ENCODE measurements around the gene PNMA6A.
A peak's percentile ranks its signal among the peaks of the same experiment; 100 is the strongest.
"Not testable (repeated sequence)": the region's sequence is repeated elsewhere in the genome, so short reads cannot be mapped to it uniquely, and the experiment has no call there.

The PNMA6A gene

DNA sequence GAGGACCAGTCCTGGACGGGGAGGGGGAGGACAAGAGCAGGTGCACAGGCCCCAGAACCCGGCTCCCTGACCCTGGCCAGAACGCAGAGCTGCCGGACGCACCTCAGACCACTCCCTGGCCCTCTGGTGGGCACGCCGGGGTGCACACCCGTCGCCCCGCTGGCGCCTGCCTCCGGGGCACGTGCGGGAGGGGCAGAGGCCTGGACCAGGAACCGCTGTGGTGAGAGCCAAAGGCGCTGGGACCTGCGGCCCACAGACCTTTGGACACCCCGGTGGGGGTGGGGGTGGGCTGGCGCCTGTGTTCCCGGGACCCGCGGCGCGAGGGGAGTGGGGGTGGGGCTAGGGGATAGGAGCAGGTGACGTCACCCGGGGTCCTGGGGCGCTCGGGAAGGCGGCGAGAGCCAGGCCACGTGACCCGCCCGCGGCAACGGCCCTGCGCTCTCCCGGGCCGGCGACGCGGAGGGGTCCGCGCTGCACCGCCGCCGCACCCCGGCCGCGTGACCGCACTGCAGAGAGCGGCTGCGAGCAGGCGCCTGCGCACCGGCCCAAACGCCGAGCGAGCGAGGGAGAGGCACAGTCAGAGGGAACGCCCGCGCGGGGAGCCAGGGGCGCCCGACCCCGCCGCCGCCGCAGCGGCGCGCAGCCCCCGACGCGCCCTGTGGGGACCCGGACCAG lies at the start of gene PNMA6A:
TSS of gene PNMA6A (plus strand) at position 546 of the 675 bp plus-strand sequence. CDS start 609 bp downstream, outside the sequence.
- not testable (repeated sequence) for DNase-seq

DNA sequence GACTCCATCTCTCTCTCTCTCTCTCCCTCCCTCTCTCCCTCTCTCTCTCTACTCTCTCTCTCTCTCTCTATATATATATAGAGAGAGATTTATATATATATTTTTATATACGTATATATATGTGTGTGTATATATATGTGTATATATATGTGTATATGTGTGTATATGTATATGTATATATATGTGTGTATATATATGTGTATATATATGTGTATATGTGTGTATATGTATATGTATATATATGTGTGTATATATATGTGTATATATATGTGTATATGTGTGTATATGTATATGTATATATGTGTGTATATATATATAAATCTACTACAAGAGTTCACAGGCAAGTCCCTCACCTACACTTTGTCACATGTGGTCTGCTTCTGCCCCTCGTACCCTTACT lies 45.8 kb upstream of the PNMA6A start:
- not testable (repeated sequence) for DNase-seq

DNA sequence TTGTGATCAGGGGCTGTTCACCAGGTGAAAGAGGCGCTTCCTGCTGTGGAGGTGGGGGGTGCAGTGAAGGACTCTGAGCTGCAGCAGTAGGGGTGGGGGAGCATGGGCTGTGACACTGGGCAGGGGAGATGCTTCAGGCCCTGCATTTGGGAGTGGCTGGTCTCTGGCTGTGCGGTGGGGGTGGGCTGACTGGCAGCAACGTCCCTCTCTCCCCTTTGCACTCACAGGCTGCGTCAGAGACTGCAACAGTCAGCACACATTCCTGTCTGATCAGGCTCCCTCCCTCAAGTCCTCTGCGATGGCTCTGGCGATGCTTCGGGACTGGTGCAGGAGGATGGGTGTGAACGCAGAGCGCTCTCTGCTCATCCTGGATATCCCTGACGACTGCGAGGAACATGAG lies 43.8 kb upstream of the PNMA6A start:
- DNase-seq, result not testable (repeated sequence)

DNA sequence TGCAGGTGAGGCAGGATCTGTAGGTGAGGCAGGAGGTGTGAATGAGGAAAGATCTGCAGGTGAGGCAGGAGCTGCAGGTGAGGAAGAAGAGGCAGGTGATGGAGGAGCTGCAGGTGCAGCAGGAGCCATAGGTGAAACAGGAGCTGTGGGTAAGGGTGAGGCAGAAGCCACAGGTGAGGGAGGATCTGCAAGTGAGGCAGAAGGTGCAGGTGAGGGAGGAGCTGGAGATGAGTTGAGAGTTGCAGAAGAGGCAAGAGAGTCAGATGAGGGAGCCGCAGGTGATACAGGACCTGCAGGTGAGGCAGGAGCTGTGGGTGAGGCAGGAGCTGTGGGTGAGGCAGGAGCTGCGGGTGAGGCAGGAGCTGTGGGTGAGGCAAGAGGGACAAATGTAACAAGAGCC lies 43.1 kb upstream of the PNMA6A start:
- no peak for DNase-seq

DNA sequence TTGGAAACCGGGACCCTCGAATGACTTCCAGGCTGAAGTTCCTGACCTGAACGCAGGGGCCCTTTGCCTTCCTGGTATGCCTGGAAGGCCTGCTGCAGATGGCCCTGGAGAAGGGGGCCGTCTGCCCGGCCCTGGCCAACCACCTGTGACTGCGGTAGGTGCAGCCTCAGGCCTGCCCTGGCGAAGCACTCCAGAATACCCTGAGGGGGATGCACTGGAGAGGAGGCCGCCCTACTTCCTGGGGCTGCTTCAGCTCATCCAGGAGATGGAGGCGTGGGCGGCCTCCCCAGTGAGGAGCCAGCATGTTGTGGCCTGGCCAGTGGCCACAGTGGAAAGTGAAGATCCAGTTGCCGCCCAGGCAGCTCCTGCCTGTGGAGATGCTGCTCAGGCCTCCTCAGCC lies 42.4 kb upstream of the PNMA6A start:
- DNase-seq, result no peak

DNA sequence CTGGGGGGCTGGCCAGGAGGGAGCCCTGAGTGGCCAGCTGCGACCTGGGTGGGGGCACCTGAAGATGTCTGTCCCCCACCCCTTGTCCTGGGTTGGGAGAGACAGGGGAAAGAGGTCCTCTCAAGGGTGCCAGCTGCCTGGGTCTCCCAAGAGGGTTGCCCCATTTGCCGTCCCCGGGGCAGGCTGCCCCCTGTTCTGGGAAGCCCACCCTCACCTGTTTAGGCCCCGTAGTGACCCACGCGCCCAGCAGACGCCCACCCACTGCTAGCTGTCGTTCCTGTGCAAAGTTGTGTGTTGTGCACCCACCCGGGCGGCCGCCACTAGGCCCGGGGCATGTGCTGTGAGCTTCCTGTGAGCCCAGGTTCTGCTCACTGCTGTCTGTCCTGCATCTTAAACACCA lies 41.5 kb upstream of the PNMA6A start:
- no peak for DNase-seq

DNA sequence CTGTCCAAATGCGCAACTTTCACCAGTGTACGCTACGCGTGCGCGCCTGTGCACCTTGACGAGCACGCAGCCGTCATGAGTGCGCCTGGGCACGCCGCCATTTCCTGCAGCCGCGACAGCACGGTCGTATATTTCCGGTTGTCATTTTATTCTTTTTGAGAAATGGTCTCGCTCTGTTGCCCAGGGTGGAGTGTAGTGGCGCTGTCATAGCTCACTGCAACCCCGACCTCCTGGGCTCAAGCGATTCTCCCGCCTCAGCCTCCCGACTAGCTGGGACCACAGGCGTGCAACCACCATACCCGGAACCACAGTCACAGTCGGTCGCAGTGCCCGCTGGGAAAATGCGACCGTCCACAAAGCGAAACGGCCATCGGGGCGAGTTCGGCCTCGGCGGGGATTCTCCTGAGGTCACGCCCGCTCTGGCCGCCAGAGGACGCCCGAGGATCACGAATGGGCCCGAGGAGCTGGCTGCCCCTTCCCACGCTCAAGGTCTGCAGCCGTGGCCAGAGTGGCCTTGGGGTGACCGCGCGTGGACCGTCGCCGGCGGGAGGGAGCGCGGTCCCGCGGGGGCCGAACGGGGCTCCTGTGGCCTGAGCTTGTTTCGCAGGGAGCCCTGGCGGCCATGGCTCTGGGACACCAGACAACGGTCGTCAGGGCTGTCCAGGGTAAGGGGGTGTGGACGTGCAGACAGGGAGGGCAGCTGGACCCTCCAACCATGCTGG lies 39.7 kb upstream of the PNMA6A start:
- peak; percentile 57 for DNase-seq

DNA sequence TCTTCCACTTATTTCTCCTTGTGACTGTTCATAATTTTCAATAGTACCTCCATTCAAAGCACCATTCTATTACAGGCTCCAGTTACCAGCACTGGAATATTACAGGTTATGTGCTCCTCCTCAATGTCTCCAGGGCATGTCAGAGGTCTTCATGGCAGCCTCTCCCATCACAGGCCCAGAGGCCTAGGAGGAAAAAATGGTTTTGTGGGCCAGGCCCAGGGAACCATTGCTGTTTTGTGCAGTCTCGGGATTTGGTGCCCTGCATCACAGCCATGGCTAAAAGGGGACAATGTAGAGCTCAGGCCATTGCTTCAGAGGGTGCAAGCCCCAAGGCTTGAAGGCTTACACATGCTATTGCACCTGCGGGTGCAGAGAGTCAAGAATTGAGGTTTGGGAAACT lies 23.2 kb upstream of the PNMA6A start:
- no peak for DNase-seq

DNA sequence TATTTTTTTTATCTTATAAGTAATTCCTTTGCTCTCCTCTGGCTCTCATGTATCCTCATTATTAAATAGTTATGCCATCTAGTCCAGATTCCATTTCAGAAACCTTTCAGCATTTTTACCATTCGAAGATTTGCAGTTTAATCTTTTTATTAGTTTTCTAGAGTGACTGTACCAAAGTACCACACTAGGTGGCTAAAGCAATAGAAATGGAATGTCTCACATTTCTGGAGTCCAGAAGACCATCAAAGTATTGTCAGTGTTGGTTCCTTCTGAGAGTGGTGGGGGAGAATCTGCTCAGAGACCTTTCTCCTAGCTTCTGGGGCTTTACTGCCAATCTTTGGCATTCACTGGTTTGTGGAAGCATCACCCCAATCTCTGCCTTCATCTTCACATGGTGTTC lies 19.7 kb upstream of the PNMA6A start:
- DNase-seq, result no peak

DNA sequence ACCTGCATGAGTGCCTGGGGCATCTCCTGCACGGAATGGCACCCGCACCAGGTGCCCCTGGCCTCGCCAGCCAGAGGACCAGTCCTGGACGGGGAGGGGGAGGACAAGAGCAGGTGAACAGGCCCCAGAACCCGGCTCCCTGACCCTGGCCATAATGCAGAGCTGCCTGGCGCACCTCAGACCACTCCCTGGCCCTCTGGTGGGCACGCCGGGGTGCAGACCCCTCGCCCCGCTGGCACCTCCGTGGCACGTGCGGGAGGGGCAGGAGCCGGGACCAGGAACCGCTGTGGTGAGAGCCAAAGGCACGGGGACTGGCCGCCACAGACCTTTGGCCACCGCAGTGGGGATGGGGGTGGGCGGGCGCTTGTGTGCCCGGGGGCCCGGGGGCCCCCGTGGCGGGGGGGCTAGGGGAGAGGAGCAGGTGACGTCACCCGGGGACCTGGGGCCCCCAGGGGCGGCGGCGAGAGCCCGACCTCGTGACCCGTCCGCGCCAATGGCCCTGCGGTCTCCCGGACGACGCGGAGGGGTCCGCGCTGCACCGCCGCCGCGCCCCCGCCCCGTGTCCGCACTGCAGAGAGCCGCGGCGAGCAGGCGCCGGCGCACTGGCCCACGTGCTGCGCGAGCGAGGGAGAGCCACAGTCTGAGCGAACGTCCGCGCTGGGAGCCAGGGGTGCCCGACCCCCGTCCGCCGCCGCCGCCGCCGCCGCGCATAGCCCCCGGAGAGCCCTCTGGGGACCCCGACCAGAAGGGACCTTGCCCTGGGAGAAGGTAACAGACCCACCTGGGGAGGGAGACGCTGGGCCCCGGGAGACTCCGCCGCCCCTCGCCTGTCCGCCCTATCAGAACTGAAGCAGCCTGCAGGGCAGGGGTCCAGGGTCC lies 16.1 kb upstream of the PNMA6A start, which contains the start of gene PNMA3:
TSS of gene PNMA3 (plus strand) at position 600 of the 879 bp plus-strand sequence. CDS start 586 bp downstream, outside the sequence.
- DNase-seq, result no peak

DNA sequence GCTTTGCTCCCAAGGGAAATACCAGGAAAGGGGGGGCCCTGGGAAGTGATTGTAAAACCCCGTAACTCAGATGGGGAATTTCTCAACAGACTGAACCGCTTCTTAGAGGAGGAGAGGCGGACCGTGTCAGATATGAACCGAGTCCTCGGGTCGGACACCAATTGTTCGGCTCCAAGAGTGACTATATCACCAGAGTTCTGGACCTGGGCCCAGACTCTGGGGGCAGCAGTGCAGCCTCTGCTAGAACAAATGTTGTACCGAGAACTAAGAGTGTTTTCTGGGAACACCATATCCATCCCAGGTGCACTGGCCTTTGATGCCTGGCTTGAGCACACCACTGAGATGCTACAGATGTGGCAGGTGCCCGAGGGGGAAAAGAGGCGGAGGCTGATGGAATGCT lies 15.0 kb upstream of the PNMA6A start:
- no peak for DNase-seq

DNA sequence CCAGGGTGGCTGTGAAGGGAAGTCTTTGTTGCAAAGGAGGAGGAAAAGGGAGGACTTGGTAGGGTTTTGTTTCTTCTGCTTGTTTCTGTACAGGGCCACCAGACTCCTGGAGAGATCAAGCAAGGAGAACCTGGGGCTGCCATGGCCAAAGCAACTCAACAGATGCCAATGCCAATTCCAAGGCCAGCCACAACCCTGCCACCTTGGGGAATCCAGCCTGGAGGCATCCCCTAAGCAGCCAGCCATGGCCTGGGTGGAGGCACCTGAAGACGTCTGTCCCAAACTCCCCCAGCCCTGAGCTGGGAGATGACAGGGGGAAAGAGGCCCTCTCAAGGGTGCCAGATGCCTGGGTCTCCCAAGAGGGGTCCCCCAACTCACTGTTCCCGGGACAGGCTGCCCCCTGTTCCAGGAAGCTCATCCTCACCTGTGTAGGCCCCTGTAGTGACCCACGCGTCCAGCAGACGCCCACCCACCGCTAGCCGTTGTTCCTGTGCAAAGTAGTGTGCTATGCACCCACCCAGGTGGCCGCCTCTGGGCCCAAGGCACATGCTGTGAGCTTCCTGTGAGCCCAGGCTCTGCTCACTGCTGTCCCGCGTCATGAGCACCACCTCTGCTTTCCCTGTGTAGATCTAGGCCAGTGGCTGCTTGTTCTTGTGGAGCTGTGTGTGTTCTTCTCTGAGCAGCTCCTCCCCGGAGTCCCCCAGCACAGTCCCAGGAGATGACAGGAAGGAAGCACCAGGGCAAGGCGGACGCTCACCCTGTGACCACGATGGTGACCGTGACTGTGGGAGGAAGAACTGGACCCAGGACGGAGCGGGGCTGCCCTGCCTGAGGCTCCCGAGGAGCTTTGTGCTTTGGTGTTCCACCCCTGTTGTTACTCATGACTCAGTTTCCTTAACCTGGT lies 12.8 kb upstream of the PNMA6A start:
- no peak for DNase-seq

DNA sequence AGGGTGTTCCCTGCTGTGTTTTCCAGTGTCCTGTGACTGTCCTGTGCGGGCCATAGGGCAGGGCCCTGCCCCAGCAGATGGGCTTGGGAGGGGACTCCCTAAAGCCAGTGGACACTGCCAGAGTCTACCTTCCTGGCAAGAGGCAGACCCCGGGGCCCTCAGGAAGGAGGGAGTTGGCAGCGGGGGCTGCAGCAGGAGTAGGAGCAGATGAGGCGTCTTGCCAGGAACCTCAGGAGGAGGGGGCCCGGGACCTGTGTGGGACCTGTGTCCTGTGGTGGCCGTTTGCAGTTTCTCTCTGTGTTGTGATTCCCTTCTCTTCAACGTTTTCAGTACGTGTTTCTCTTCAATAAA lies 12.2 kb upstream of the PNMA6A start:
- no peak for DNase-seq

DNA sequence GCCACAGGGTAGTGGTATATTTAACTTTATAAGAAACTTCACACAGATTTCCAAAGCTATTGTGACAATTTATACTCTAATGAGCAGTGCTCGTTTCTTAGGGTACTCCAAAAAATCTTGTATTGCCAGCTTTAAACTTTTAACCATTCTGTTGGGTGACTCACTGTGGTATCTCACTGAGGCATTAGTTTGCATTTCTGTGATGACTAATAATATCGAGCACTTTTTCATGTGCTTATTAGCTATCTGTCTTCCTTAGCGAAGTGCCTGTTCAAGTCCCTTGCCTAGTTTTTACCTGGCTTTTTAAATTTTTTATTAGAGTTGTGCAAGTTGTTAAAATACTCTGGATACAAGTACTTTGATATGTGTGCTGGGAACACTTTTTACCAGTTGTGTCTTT lies 10.5 kb upstream of the PNMA6A start:
- DNase-seq, result no peak

DNA sequence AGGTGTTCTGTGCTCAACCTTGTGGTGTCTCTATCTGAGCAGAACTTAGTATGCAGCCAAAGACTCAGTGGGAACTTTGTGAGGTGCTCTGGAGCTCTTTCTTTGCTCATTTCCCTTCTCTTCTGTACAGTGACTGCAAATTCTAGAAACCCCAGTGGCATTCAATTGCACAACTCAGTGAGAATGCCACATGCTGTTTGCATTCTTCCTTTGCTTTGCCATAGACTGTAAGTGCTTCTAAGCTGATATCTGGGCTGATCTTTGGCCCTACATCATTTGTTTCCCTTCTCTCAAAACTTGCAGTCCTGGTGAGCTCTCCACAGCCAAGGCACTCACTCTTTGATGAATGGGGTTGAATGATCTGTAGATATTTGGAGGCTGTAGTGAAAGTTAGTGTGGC lies 8.9 kb upstream of the PNMA6A start:
- no peak for DNase-seq

DNA sequence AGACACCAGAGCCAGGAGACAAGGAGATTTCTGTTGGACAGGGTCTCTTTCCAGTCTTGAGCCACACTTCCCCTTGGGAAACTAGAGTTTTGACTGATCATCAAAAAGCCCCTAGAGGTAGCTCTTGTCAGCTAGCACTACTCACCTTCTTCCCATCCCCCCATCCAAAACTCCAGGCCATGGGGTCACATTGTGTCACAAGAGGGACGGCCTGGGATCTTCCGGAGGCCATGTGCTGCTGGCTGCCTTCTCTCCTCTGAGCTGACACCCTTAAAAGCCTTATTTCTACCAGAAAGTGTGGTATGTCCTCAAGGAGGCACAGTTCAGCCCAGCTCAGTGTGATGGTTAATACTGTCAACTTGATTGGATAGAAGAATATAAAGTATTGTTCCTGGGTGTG lies 8.2 kb upstream of the PNMA6A start:
- no peak for DNase-seq

DNA sequence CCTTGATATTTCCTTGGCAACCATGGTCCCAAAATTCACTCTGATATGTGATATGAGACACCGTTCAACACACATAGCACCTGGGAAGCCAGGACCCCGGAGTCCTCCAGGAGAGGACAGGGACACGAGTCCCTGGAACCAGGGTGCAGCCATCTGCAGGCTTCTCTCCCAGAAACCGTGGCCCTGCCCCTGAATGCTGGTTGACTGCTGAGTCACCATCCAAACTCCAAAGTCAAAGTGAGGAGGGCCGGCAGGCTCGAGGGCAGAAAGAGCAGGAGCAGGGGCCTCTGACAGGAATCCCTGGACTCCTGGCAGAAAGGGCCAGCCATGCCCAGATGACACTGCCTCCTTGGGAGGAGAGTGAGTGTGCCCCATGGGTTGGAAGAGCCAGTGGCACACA lies 6.9 kb upstream of the PNMA6A start:
- DNase-seq, result no peak

DNA sequence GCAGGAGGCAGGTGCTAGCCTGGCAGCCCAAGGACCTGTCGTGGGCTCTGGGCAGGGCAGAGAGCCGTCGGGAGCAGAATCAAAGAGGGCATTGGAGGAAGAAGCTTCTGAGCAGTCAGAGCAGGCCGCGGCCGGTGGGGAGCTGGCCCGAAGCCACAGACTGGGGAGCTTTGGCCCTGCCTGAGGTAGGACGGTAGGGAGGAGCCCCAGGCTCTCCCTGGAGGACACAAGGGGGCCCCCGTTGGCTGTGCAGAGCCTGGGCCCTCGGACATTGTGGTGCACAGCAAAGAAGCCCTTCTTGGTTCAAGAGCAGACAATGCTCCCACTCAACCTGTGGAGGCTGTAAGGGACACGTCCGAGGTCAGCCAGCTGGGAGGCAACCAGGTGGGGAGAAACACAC lies 5.9 kb upstream of the PNMA6A start:
- not testable (repeated sequence) for DNase-seq

DNA sequence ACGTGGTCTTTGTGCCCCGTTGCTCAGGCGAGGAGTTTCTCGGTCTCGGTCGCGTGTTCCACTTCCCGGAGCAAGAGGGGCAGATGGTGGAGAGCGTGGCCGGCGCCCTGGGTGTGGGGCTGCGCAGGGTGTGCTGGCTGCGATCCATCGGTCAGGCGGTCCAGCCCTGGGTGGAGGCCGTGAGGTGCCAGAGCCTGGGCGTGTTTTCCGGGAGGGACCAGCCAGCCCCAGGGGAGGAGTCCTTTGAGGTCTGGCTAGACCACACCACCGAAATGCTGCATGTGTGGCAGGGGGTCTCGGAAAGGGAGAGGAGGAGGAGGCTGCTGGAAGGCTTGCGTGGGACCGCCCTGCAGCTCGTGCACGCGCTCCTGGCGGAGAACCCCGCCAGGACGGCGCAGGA lies 1.1 kb downstream of the PNMA6A start:
- not testable (repeated sequence) for DNase-seq

DNA sequence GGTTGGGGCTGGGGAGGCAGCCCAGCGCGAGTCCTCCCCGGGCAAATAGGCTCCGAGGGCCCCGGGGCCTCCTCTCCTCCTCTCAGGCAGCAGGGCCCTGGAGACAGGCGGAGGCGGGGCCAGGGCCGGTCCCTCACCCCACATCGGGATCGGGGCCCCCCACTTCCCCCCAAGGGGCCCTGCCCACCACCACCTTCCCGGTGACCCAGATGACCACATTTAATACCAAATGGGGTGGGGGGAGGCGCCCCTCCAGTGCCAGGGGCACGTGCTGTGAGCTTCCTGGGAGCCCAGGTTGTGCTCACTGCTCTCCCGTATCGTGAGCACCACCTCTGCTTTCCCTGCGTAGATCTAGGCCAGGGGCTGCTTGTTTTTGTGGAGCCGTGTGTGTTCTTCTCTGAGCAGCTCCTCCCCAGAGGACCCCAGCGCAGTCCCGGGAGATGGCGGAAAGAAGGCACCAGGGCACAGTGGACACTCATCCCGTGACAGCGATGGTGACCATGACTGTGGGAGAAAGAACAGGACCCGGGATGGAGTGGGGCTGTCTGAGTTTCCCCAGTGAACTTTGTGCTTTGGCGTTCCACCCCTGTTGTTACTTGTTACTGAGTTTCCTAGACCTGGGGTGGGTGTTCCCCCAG lies 2.1 kb downstream of the PNMA6A start:
- no peak for DNase-seq

DNA sequence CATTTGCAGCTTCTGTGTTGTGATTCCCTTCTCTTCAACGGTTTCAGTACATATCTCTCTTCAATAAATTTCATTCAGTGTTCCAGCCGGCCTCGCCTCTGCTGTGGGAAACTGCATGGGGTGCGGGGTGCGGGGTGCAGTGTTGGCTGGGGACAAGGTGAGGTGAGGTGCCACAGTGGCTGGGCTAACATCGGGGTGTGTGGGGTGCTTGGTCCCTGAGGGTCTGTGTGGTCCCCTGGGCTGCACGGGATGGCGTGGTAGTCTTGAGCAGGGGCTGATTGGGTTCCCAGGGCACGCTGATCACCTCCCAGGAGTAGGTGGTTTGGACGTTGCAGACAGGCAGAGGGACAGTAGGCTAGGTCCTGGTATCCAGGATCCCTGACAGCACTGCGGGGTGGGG lies 2.7 kb downstream of the PNMA6A start:
- DNase-seq, result no peak

DNA sequence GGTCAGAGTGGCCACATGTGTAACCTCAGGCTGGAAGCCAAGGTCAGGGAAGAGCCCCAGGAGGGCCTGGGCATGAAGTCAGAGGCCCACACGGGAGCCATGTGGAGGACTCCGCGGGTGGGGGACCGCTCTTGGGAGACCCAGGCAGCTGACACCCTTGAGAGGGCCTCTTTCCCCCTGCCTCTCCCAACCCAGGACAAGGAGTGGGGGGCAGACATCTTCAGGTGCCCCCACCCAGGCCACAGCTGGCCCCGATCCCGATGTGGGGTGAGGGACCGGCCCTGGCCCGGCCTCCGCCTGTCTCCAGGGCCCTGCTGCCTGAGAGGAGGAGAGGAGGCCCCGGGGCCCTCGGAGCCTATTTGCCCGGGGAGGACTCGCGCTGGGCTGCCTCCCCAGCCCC lies 3.1 kb downstream of the PNMA6A start:
- no peak for DNase-seq
